Measurements from ENCODE around the gene GAB1.

GAB1 gene

GRCh38 chr4:143477487-143477886 is 140.8 kb downstream of the GAB1 start:
- Histone ChIP-seq H3K9me3 (replicated peaks; ENCODE audit: low read length) (no peaks in the 10 kb centered on the region), H3K36me3 (ENCODE audit: insufficient read depth, low read length) (no peaks in the 10 kb centered on the region), H3K9ac (ENCODE audit: low read depth, low read length) (no peak overlapping the region), H3K4me2 (ENCODE audit: low read length) (no peak overlapping the region), H3K4me3 (ENCODE audit: low read length) (no peak overlapping the region), H3K4me1 (ENCODE audit: control insufficient read depth, insufficient read depth, low read length) (no peaks in the 10 kb centered on the region), H3K27me3 (ENCODE audit: control insufficient read depth, insufficient read depth, low read length) (no peaks in the 10 kb centered on the region)

- Histone ChIP-seq H3K4me2 (ENCODE audit: low read length) (no peak overlapping the region), H3K4me1 (ENCODE audit: control insufficient read depth, insufficient read depth, low read length) (no peaks in the 10 kb centered on the region), H3K27me3 (ENCODE audit: control insufficient read depth, insufficient read depth, low read length) (no peaks in the 10 kb centered on the region), H3K4me3 (ENCODE audit: low read length) (no peak overlapping the region), H3K9ac (ENCODE audit: low read depth, low read length) (no peak overlapping the region), H3K9me3 (replicated peaks; ENCODE audit: low read length) (no peaks in the 10 kb centered on the region), H3K36me3 (ENCODE audit: insufficient read depth, low read length) (no peaks in the 10 kb centered on the region)
Measured at GRCh38 chr4:143481361-143481760, 144.7 kb downstream of the GAB1 start.

DNA sequence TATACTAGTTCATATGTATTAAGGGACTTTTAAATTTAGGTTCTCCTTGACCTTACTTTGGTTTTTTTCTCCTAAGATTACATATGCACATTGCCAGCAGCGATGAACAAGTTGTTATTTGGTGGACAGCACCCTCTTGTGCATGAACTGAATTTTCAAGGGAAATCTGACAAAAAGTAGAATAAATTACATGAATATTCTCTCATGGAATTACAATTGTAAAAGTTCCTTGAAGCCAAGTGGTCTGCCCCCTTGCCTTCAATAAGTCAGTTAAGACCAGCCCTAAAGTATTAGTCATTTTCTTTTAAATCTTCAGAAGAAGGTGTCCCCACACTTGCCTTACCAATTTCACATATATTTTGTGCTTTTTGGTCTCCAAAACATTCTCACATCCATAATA is 146.2 kb downstream of the GAB1 start:
- Histone ChIP-seq H3K27me3 (ENCODE audit: control insufficient read depth, insufficient read depth, low read length) (no peaks in the 10 kb centered on the region), H3K4me1 (ENCODE audit: control insufficient read depth, insufficient read depth, low read length) (no peaks in the 10 kb centered on the region)

DNA sequence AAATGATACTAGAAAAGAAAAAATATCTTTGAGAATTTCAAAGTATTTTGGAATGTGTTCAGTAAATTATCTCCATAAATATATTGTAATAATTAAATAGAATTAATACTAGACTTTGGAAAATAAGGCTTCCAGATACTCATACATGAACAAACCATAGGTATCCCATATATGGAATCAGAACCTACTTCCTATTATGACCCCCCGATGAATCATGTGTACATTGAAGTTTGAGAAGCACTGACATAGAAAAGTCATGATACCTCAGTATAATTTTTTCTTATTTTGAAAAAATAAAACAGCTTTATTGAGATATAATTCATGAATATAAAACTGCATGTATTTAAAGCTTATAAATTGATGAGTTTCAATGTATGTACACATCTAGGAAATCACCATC is 149.6 kb downstream of the GAB1 start:
- Histone ChIP-seq H3K36me3 (ENCODE audit: insufficient read depth, low read length) (no peaks in the 10 kb centered on the region), H3K9ac (ENCODE audit: low read depth, low read length) (no peak overlapping the region), H3K27me3 (ENCODE audit: control insufficient read depth, insufficient read depth, low read length) (no peaks in the 10 kb centered on the region), H3K4me3 (ENCODE audit: low read length) (no peak overlapping the region), H3K4me2 (ENCODE audit: low read length) (no peak overlapping the region), H3K9me3 (replicated peaks; ENCODE audit: low read length) (no peaks in the 10 kb centered on the region), H3K4me1 (ENCODE audit: control insufficient read depth, insufficient read depth, low read length) (no peaks in the 10 kb centered on the region)

More for the DNA sequence above, 146.2 kb downstream of the GAB1 start:
- H3K9ac ChIP-seq (ENCODE audit: low read depth, low read length) = no peak overlapping the region
- H3K9me3 ChIP-seq (replicated peaks; ENCODE audit: low read length) = no peaks in the 10 kb centered on the region
- no peaks in the 10 kb centered on the region for H3K36me3 ChIP-seq (ENCODE audit: insufficient read depth, low read length)
- no peak overlapping the region for H3K4me3 ChIP-seq (ENCODE audit: low read length)
- no peak overlapping the region for H3K4me2 ChIP-seq (ENCODE audit: low read length)

DNA sequence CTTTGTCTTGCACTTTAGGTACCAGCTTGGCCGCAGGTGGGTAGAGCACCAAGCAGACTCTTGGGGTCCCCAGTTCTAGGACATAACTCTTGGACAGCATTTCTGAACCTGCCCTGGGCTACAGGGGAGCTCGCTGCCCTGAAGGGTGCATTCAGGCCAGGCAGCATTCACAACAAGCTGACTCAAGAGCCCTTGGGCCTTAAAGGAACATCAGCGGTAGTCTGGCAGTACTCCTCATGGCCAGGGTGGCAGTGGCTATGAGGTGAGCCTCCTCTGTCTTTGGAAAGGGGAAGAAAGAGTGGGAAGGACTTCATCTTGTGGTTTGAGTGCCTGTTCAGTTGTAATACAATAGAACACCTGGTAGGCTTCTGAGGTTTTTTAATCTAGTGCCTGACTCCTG is 152.0 kb downstream of the GAB1 start:
- Histone ChIP-seq H3K9me3 (replicated peaks; ENCODE audit: low read length) (no peaks in the 10 kb centered on the region), H3K4me3 (ENCODE audit: low read length) (no peak overlapping the region), H3K27me3 (ENCODE audit: control insufficient read depth, insufficient read depth, low read length) (no peaks in the 10 kb centered on the region), H3K4me2 (ENCODE audit: low read length) (no peak overlapping the region), H3K9ac (ENCODE audit: low read depth, low read length) (no peak overlapping the region), H3K36me3 (ENCODE audit: insufficient read depth, low read length) (no peaks in the 10 kb centered on the region), H3K4me1 (ENCODE audit: control insufficient read depth, insufficient read depth, low read length) (no peaks in the 10 kb centered on the region)

GRCh38 chr4:143489106-143489505 is 152.4 kb downstream of the GAB1 start:
- no peak overlapping the region for H3K4me2 ChIP-seq (ENCODE audit: low read length)
- H3K4me3 ChIP-seq (ENCODE audit: low read length) = no peak overlapping the region

GRCh38 chr4:143498021-143498420 is 161.3 kb downstream of the GAB1 start:
- Histone ChIP-seq H3K4me2 (ENCODE audit: low read length) (no peak overlapping the region), H3K9me3 (replicated peaks; ENCODE audit: low read length) (no peaks in the 10 kb centered on the region), H3K4me3 (ENCODE audit: low read length) (no peak overlapping the region), H3K27me3 (ENCODE audit: control insufficient read depth, insufficient read depth, low read length) (no peaks in the 10 kb centered on the region), H3K4me1 (ENCODE audit: control insufficient read depth, insufficient read depth, low read length) (no peaks in the 10 kb centered on the region), H3K36me3 (ENCODE audit: insufficient read depth, low read length) (no peaks in the 10 kb centered on the region), H3K9ac (ENCODE audit: low read depth, low read length) (no peak overlapping the region)

More at GRCh38 chr4:143489106-143489505, 152.4 kb downstream of the GAB1 start:
- no peaks in the 10 kb centered on the region for H3K27me3 ChIP-seq (ENCODE audit: control insufficient read depth, insufficient read depth, low read length)
- no peaks in the 10 kb centered on the region for H3K4me1 ChIP-seq (ENCODE audit: control insufficient read depth, insufficient read depth, low read length)
- H3K9ac ChIP-seq (ENCODE audit: low read depth, low read length) = no peak overlapping the region
- H3K36me3 ChIP-seq (ENCODE audit: insufficient read depth, low read length) = no peaks in the 10 kb centered on the region
- H3K9me3 ChIP-seq (replicated peaks; ENCODE audit: low read length) = no peaks in the 10 kb centered on the region

GRCh38 chr4:143502231-143502630 is 165.6 kb downstream of the GAB1 start:
- Histone ChIP-seq H3K9me3 (replicated peaks; ENCODE audit: low read length) (no peaks in the 10 kb centered on the region), H3K27me3 (ENCODE audit: control insufficient read depth, insufficient read depth, low read length) (no peaks in the 10 kb centered on the region), H3K4me2 (ENCODE audit: low read length) (no peak overlapping the region), H3K4me3 (ENCODE audit: low read length) (no peak overlapping the region), H3K36me3 (ENCODE audit: insufficient read depth, low read length) (no peaks in the 10 kb centered on the region), H3K9ac (ENCODE audit: low read depth, low read length) (no peak overlapping the region), H3K4me1 (ENCODE audit: control insufficient read depth, insufficient read depth, low read length) (no peaks in the 10 kb centered on the region)

GRCh38 chr4:143506031-143506430 is 169.4 kb downstream of the GAB1 start:
- Histone ChIP-seq H3K36me3 (ENCODE audit: insufficient read depth, low read length) (no peaks in the 10 kb centered on the region), H3K9ac (ENCODE audit: low read depth, low read length) (no peak overlapping the region), H3K4me2 (ENCODE audit: low read length) (no peak overlapping the region), H3K27me3 (ENCODE audit: control insufficient read depth, insufficient read depth, low read length) (no peaks in the 10 kb centered on the region), H3K4me1 (ENCODE audit: control insufficient read depth, insufficient read depth, low read length) (no peaks in the 10 kb centered on the region), H3K4me3 (ENCODE audit: low read length) (no peak overlapping the region), H3K9me3 (replicated peaks; ENCODE audit: low read length) (no peaks in the 10 kb centered on the region)

DNA sequence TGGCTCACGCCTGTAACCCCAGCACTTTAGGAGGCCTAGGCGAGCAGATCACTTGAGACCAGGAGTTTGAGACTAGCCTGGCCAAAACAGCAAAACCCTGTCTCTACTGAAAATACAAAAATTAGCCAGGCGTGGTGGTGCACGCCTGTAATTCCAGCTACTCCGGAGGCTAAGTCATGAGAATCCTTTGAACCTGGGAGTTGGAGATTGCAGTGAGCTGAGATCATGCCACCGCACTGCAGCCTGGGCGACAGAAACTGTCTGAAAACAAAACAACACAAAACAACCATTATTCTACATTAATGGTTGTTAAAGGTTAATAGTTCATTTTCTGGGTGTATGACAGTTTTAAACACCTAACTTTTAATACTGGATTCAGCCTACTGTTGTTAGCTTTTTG is 175.2 kb downstream of the GAB1 start:
- Histone ChIP-seq H3K9ac (ENCODE audit: low read depth, low read length) (no peak overlapping the region), H3K27me3 (ENCODE audit: control insufficient read depth, insufficient read depth, low read length) (no peaks in the 10 kb centered on the region)

GRCh38 chr4:143512978-143513313 is 176.3 kb downstream of the GAB1 start:
- Histone ChIP-seq H3K4me2 (ENCODE audit: low read length) (peak overlapping the region; percentile 83), H3K4me1 (ENCODE audit: control insufficient read depth, insufficient read depth, low read length) (peaks cover 11% of the 10 kb centered on the region), H3K27me3 (ENCODE audit: control insufficient read depth, insufficient read depth, low read length) (no peaks in the 10 kb centered on the region), H3K4me3 (ENCODE audit: low read length) (peak overlapping the region; percentile 87), H3K9me3 (replicated peaks; ENCODE audit: low read length) (no peaks in the 10 kb centered on the region), H3K36me3 (ENCODE audit: insufficient read depth, low read length) (peaks cover 8% of the 10 kb centered on the region), H3K9ac (ENCODE audit: low read depth, low read length) (peak overlapping the region; percentile 95)

More for the DNA sequence above, 175.2 kb downstream of the GAB1 start:
- H3K4me2 ChIP-seq (ENCODE audit: low read length) = no peak overlapping the region
- H3K36me3 ChIP-seq (ENCODE audit: insufficient read depth, low read length) = no peaks in the 10 kb centered on the region
- no peak overlapping the region for H3K4me3 ChIP-seq (ENCODE audit: low read length)
- peaks cover 11% of the 10 kb centered on the region for H3K4me1 ChIP-seq (ENCODE audit: control insufficient read depth, insufficient read depth, low read length)
- H3K9me3 ChIP-seq (replicated peaks; ENCODE audit: low read length) = no peaks in the 10 kb centered on the region

GRCh38 chr4:143513314-143514168 is 176.9 kb downstream of the GAB1 start, which contains the start of gene SMARCA5:
Gene SMARCA5 (plus strand): TSS chr4:143513702. CDS start chr4:143513925, 223 bp downstream.
- H3K4me2 ChIP-seq (ENCODE audit: low read length) = peak within 1 kb of the TSS; percentile 83
- H3K4me3 ChIP-seq (ENCODE audit: low read length) = peak within 1 kb of the TSS; percentile 87
- H3K9ac ChIP-seq (ENCODE audit: low read depth, low read length) = peak within 1 kb of the TSS; percentile 95
- H3K27me3 ChIP-seq (ENCODE audit: control insufficient read depth, insufficient read depth, low read length) = no peaks in the 10 kb centered on the region
- no peaks in the 10 kb centered on the region for H3K9me3 ChIP-seq (replicated peaks; ENCODE audit: low read length)
- H3K36me3 ChIP-seq (ENCODE audit: insufficient read depth, low read length) = peaks cover 14% of the 10 kb centered on the region
- peaks cover 11% of the 10 kb centered on the region for H3K4me1 ChIP-seq (ENCODE audit: control insufficient read depth, insufficient read depth, low read length)

All from skeletal muscle satellite cell (primary cell).